NT2/D1 (cell line): ENCODE results near the gene USP1.

Experiments
- YY1 ChIP-seq: IDR thresholded peaks from 2 replicates; pipeline ENCODE4 v1.6.1; 2011; ENCODE audit not compliant: insufficient read length, insufficient read depth
- ZNF274 ChIP-seq: IDR thresholded peaks from 2 replicates; pipeline ENCODE4 v1.6.1; 2011; ENCODE audit warnings: mild to moderate bottlenecking, low read depth, low read length

- TF ChIP-seq ZNF274, result no peak
- TF ChIP-seq YY1, result no peak
Observed at GRCh38 chr1:62438163-62438562, 1.3 kb downstream of the USP1 start.
